Lung (tissue), 12 donors: ENCODE results near the gene TBC1D30. TPM values are rescaled to one million over a fixed set of nuclear protein-coding genes. Genes with fewer than 3 reads are reported as not detected.

Experiments used
- ATAC-seq: fragments of 200-7000 bp; cut with Tn5 transposase; one replicate; pipeline ENCODE4 v1.9.1; 2020; ENCODE audit warnings: moderate number of reproducible peaks; ENCODE audit not compliant: insufficient read depth, low FRiP score
- DNase-seq, 3 donors: peaks; one replicate each; pipeline ENCODE4 v3.0.0-alpha.2; 2013 to 2017
- H3K27ac ChIP-seq, 2 donors: one replicate each; pipeline ENCODE4 v1.5.1; 2013; ENCODE audit warnings: mild to moderate bottlenecking in 2 of 2, moderate library complexity in 2 of 2, control low read depth in 1 of 2, inconsistent platforms in 1 of 2, low read depth in 1 of 2, low read length in 1 of 2
- H3K27me3 ChIP-seq, 3 donors: one replicate each; pipeline ENCODE4 v1.5.1; 2013; ENCODE audit warnings: low read length in 2 of 3; ENCODE audit not compliant: control insufficient read depth in 3 of 3, insufficient read depth in 3 of 3
- H3K36me3 ChIP-seq, 4 donors: one replicate each; pipeline ENCODE4 v1.5.1; 2013; ENCODE audit warnings: low read length in 4 of 4, mild to moderate bottlenecking in 1 of 4, moderate library complexity in 1 of 4; ENCODE audit not compliant: control insufficient read depth in 4 of 4, insufficient read depth in 4 of 4
- H3K4me1 ChIP-seq, 5 donors: one replicate each; pipeline ENCODE4 v1.5.1; 2013; ENCODE audit warnings: low read length in 5 of 5, mild to moderate bottlenecking in 2 of 5, moderate library complexity in 1 of 5; ENCODE audit not compliant: control insufficient read depth in 5 of 5, insufficient read depth in 5 of 5
- H3K4me3 ChIP-seq: one replicate; pipeline ENCODE4 v1.5.1; 2013; ENCODE audit warnings: mild to moderate bottlenecking, control low read depth, moderate library complexity
- H3K9ac ChIP-seq, 2 donors: one replicate each; pipeline ENCODE4 v1.5.1; 2013; ENCODE audit warnings: low read length in 2 of 2, control low read depth in 1 of 2; ENCODE audit not compliant: insufficient read depth in 1 of 2
- H3K9me3 ChIP-seq, 4 donors: one replicate each; pipeline ENCODE4 v1.5.1; 2013; ENCODE audit warnings: low read length in 3 of 4, mild to moderate bottlenecking in 1 of 4, moderate library complexity in 1 of 4; ENCODE audit not compliant: control insufficient read depth in 4 of 4, insufficient read depth in 3 of 4
- WGBS, 2 donors: extraction: QIAGEN DNeasy Blood & Tissue Kit; methylation state at CpG; one replicate each; pipeline ENCODE4 v1.1.7; 2013; 5-methylcytosine and 5-hydroxymethylcytosine counted together
- polyA plus RNA-seq, 2 donors: library from polyadenylated mRNA; stranded (reverse); fragments of 200-250 nt; gene quantifications; one replicate each; pipeline ENCODE4 v1.2.1, GENCODE V29; 2013
- total RNA-seq, 2 donors: library from RNA; depleted of rRNA in 1 of 2; stranded (reverse); fragments of >200 nt in 1 of 2; gene quantifications; one replicate each; pipeline ENCODE4 v1.2.1, GENCODE V29; 2014 to 2021
- TF ChIP-seq, protein P1 (sequence below): IDR thresholded peaks from 2 replicates; pipeline ENCODE4 v1.5.1; 2012; ENCODE audit warnings: mild to moderate bottlenecking; ENCODE audit errors: control extremely low read depth, extremely low read depth
- donor health status: control.
- donor health status: control.
- donor health status: Bipolar disorder and iron deficiency.
- donor health status: healthy.
- donor health status: DM: yes; HTN: yes; CAD: no.

The TBC1D30 gene
- total and polyA plus RNA-seq, 4 donors, result 3.3 to 15.7 (median 10.2) TPM

DNA sequence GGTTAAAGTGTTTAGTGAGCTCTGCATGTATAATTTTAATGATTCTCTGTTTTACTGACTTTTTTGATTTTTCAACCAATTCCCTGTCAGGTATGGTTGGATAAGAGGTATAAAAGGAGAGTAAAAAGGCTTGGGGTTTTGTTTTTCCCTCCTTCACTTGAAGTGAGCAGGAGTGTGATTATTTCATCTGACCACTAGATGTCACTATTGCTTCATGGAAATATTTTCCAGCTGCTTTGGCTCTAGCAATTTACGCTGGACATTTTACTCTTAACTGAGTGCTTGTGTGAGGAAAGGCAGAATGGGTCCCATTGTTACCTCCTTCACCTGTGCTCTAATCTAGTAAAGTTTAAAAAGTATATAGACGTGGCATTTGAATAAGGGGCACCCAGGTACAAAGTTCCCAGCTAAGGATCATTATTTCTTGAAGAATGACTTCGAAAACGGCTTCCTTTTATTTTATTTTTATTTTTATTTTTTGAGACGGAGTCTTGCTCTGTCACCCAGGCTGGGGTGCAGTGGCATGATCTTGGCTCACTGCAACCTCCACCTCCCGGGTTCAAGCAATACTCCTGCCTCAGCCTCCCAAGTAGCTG lies 66.5 kb downstream of the TBC1D30 start:
- Histone ChIP-seq H3K27me3 (peaks cover 0 to 5% (median 0%) of the 10 kb centered on the region in 3 donors), H3K9me3 (no peaks in the 10 kb centered on the region), H3K4me1 (peaks cover 0 to 13% (median 0%) of the 10 kb centered on the region in 5 donors), H3K27ac (no peak overlapping the region), H3K36me3 (no peaks in the 10 kb centered on the region), H3K4me3 (no peak overlapping the region), H3K9ac (no peak overlapping the region)
- peak in 2 of 3 donors; percentile 86 to 90 for DNase-seq
- 55 to 57% methylated on average over 6 of the region's 6 CpGs for WGBS, 2 donors
- ATAC-seq, result peak; percentile 66
- TF ChIP-seq, protein P1, sequence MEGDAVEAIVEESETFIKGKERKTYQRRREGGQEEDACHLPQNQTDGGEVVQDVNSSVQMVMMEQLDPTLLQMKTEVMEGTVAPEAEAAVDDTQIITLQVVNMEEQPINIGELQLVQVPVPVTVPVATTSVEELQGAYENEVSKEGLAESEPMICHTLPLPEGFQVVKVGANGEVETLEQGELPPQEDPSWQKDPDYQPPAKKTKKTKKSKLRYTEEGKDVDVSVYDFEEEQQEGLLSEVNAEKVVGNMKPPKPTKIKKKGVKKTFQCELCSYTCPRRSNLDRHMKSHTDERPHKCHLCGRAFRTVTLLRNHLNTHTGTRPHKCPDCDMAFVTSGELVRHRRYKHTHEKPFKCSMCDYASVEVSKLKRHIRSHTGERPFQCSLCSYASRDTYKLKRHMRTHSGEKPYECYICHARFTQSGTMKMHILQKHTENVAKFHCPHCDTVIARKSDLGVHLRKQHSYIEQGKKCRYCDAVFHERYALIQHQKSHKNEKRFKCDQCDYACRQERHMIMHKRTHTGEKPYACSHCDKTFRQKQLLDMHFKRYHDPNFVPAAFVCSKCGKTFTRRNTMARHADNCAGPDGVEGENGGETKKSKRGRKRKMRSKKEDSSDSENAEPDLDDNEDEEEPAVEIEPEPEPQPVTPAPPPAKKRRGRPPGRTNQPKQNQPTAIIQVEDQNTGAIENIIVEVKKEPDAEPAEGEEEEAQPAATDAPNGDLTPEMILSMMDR, result peak; percentile 77

DNA sequence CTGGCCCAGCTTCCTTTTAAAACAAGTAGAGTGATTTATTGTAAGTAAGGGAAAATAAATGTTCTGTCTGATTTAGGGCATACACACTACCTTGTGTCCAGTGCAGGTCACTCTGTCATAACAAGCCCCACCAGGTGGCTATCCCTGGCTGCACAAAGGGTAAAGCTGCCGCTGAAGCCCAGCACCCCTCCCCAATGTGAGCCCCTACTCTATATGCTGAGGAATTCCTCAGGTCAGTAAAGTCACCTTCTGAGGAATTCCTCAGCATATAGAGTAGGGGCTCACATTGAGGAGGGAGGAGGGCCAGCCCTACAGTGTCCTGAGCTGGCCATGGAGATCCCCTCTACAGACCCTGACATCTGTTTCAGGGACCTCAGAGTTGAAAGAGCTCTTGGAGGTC lies 67.2 kb downstream of the TBC1D30 start:
- no peak for ATAC-seq
- Histone ChIP-seq H3K9ac (no peak overlapping the region), H3K4me3 (no peak overlapping the region), H3K27ac (no peak overlapping the region), H3K27me3 (peaks cover 0 to 5% (median 0%) of the 10 kb centered on the region in 3 donors), H3K9me3 (no peaks in the 10 kb centered on the region), H3K36me3 (no peaks in the 10 kb centered on the region), H3K4me1 (peaks cover 0 to 13% (median 0%) of the 10 kb centered on the region in 5 donors)
- no peak for DNase-seq
- WGBS, 2 donors, result 83 to 86% methylated on average over 1 of the region's 1 CpG
- TF ChIP-seq, protein P1, result no peak

DNA sequence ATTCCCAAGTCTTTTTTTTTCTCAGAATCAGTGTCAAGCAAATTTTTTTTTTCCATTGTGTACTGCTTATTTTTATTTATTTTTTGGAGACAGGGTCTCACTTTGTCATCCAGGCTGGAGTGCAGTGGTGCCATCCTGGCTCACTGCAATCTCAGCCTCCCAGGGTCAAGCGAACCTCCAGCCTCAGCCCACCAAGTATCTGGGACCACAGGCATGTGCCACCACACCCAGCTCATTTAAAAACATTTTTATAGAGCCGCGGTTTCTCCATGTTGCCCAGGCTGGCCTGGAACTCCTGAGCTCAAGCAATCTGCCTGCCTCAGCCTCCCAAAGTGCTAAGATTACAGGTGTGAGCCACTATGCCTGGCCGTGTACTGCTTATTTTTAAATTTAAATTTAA lies 68.1 kb downstream of the TBC1D30 start:
- Histone ChIP-seq H3K9me3 (no peaks in the 10 kb centered on the region), H3K9ac (no peak overlapping the region), H3K27ac (no peak overlapping the region), H3K27me3 (peaks cover 0 to 5% (median 0%) of the 10 kb centered on the region in 3 donors), H3K36me3 (no peaks in the 10 kb centered on the region), H3K4me3 (no peak overlapping the region), H3K4me1 (peaks cover 0 to 13% (median 0%) of the 10 kb centered on the region in 5 donors)
- ATAC-seq, result no peak
- WGBS, 2 donors, result 97 to 98% methylated on average over 4 of the region's 4 CpGs
- no peak for DNase-seq
- TF ChIP-seq, protein P1, result no peak

DNA sequence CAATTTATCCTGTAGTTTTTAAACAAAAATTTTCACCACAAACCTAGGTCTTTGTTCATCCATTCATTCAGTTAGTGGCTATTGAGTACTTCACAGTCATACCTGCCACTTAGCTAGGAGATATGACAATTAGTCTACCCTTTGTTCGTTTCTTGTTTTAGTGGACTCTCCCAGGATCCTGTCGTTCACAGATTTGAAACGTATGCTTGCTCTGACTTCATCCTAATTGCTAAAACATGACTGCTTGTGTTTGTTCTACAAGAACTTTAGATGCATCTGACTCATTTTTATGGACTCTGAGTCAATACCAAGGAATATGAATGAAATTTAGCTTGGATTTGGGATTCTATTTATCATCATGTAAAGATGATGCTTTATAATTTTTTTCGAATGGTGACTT lies 69.5 kb downstream of the TBC1D30 start:
- peaks cover 0 to 13% (median 0%) of the 10 kb centered on the region in 5 donors for H3K4me1 ChIP-seq
- peaks cover 0 to 5% (median 0%) of the 10 kb centered on the region in 3 donors for H3K27me3 ChIP-seq
- no peak overlapping the region for H3K4me3 ChIP-seq
- TF ChIP-seq, protein P1, result no peak
- no peak overlapping the region for H3K27ac ChIP-seq
- no peaks in the 10 kb centered on the region for H3K36me3 ChIP-seq
- no peak for DNase-seq
- H3K9ac ChIP-seq, result no peak overlapping the region
- ATAC-seq, result no peak
- WGBS, 2 donors, result 81 to 91% methylated on average over 4 of the region's 4 CpGs
- no peaks in the 10 kb centered on the region for H3K9me3 ChIP-seq
